HEK293T (cell line): ENCODE data around the gene CR2.
"Not testable (repeated sequence)": the region's sequence is repeated elsewhere in the genome, so short reads cannot be mapped to it uniquely, and the experiment has no call there.

Experiments
- ELF4 ChIP-seq: fragments of 450-650 bp; IDR thresholded peaks from 2 replicates; pipeline ENCODE4 v1.6.1; 2017; ENCODE audit warnings: antibody characterized with exemption
- FOXM1 ChIP-seq: fragments of 450-650 bp; IDR thresholded peaks from 2 replicates; pipeline ENCODE4 v1.6.1; 2017; ENCODE audit warnings: mild to moderate bottlenecking, borderline replicate concordance
- LEF1 ChIP-seq: fragments of 450-650 bp; IDR thresholded peaks from 2 replicates; pipeline ENCODE4 v1.6.1; 2017; ENCODE audit warnings: mild to moderate bottlenecking, borderline replicate concordance
- SP1 ChIP-seq: fragments of 450-650 bp; IDR thresholded peaks from 2 replicates; pipeline ENCODE4 v1.6.1; 2017
- SUZ12 ChIP-seq: fragments of 450-650 bp; IDR thresholded peaks from 2 replicates; pipeline ENCODE4 v1.6.1; 2016; ENCODE audit warnings: mild to moderate bottlenecking
- ZNF384 ChIP-seq: fragments of 450-650 bp; IDR thresholded peaks from 2 replicates; pipeline ENCODE4 v1.6.1; 2016
- TF ChIP-seq, protein P1 (sequence below): fragments of 450-650 bp; IDR thresholded peaks from 2 replicates; pipeline ENCODE4 v1.6.1; 2016

DNA sequence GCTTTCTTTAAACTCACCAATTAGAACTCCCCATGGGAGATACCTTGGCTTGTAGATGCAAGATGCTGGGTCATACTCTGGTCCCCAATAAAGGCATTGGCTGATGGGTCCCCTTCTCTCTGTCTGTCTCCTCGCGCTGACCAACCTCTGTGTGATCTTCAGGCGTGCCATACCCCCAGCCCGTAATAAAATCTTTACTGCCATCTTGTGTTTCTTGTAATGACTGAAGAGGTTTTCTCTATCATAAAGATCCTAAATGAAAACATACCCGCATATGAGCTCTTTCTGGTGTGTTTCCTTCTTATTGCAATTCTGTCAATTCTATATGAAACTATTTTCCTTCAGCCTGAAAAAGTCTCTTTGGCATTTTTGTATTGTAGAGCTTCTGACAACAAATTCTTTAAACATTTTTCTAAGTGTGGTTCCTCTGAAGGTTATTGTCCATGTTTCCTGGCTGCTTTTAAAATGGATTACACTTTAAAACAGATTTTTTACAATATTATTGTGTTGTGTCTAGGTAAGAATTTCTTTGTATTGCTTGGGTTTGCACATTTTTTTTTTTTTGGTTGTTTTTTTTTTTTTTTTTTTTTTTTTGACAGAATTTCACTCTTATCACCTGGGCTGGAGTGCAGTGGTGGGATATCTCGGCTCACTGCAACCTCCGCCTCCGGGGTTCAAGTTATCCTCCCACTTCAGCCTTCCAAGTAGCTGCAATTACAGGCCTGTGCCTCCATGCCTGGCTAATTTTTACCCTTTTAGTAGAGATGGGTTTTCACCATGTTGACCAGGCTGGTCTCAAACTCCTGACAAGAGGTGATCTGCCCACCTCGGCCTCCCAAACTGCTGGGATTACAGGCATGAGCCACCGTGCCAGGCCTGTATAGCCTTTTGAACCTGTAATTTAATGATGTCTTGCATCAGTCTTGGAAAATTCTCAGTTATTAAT lies 66.5 kb downstream of the CR2 start:
- TF ChIP-seq, protein P1, sequence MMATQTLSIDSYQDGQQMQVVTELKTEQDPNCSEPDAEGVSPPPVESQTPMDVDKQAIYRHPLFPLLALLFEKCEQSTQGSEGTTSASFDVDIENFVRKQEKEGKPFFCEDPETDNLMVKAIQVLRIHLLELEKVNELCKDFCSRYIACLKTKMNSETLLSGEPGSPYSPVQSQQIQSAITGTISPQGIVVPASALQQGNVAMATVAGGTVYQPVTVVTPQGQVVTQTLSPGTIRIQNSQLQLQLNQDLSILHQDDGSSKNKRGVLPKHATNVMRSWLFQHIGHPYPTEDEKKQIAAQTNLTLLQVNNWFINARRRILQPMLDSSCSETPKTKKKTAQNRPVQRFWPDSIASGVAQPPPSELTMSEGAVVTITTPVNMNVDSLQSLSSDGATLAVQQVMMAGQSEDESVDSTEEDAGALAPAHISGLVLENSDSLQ: not testable (repeated sequence)
- not testable (repeated sequence) for TF ChIP-seq ELF4, ZNF384, FOXM1, SP1, LEF1, SUZ12
